GM12874 (cell line): ENCODE results near the gene LYPD6.

ENCODE experiments used
- CTCF ChIP-seq: IDR thresholded peaks from 2 replicates; pipeline ENCODE4 v1.5.1; 2011; ENCODE audit warnings: low read depth, mild to moderate bottlenecking, control low read depth, low read length, moderate library complexity; ENCODE audit not compliant: insufficient read depth

Gene LYPD6

GRCh38 chr2:149488706-149489440, 158.5 kb downstream of the LYPD6 start:
- no peak for TF ChIP-seq CTCF

- TF ChIP-seq CTCF, result no peak
Measured at GRCh38 chr2:149489452-149489851, 159.1 kb downstream of the LYPD6 start.

- TF ChIP-seq CTCF, result no peak
Measured at GRCh38 chr2:149490296-149490695, 159.9 kb downstream of the LYPD6 start.

- no peak for TF ChIP-seq CTCF
Measured at GRCh38 chr2:149492923-149493322, 162.5 kb downstream of the LYPD6 start.

- no peak for TF ChIP-seq CTCF
Measured at GRCh38 chr2:149507974-149508373, 177.6 kb downstream of the LYPD6 start.

- TF ChIP-seq CTCF, result no peak
Measured at GRCh38 chr2:149513461-149513860, 183.1 kb downstream of the LYPD6 start.
